WTC11 (cell line): ENCODE data around the gene ZNF362.

Experiments
- ATF1 ChIP-seq: sonication (generic); formaldehyde crosslinking; IDR thresholded peaks from 2 replicates; pipeline ENCODE4 v1.8.1; 2023; ENCODE audit warnings: mild to moderate bottlenecking, moderate library complexity, missing genetic modification reagents
- ESRRA ChIP-seq: sonication (generic); formaldehyde crosslinking; IDR thresholded peaks from 2 replicates; pipeline ENCODE4 v1.8.1; 2022; ENCODE audit warnings: mild to moderate bottlenecking, missing genetic modification reagents, borderline replicate concordance
- HMGXB4 ChIP-seq: sonication (generic); formaldehyde crosslinking; IDR thresholded peaks from 2 replicates; pipeline ENCODE4 v1.8.1; 2023; ENCODE audit warnings: mild to moderate bottlenecking, moderate library complexity, missing genetic modification reagents
- KAT7 ChIP-seq: sonication (generic); formaldehyde crosslinking; IDR thresholded peaks from 2 replicates; pipeline ENCODE4 v1.8.1; 2023; ENCODE audit warnings: missing genetic modification reagents, mild to moderate bottlenecking, borderline replicate concordance
- NFYB ChIP-seq: sonication (generic); formaldehyde crosslinking; conservative IDR thresholded peaks from 2 replicates; pipeline ENCODE4 v1.8.0; 2022; ENCODE audit warnings: low read depth, missing genetic modification reagents
- NR2C2 ChIP-seq: sonication (generic); formaldehyde crosslinking; IDR thresholded peaks from 2 replicates; pipeline ENCODE4 v1.8.0; 2022; ENCODE audit warnings: mild to moderate bottlenecking, missing genetic modification reagents
- TF ChIP-seq, protein P1 (sequence below): fragments of 200-600 bp; IDR thresholded peaks from 2 replicates; pipeline ENCODE4 v1.8.0; 2022; ENCODE audit warnings: antibody characterized with exemption
- TF ChIP-seq, protein P2 (sequence below): fragments of 250-450 bp; sonication (Bioruptor Pico); IDR thresholded peaks from 2 replicates; pipeline ENCODE4 v1.9.0; 2021; ENCODE audit warnings: mild to moderate bottlenecking, borderline replicate concordance

GRCh38 chr1:33312413-33312749 is 56.1 kb downstream of the ZNF362 start:
- no peak for TF ChIP-seq KAT7 (CRISPR knock-in tag)
- no peak for TF ChIP-seq ESRRA (CRISPR knock-in tag)
- TF ChIP-seq NFYB (CRISPR knock-in tag): no peak
- TF ChIP-seq NR2C2 (CRISPR knock-in tag): no peak
- TF ChIP-seq, protein P1, sequence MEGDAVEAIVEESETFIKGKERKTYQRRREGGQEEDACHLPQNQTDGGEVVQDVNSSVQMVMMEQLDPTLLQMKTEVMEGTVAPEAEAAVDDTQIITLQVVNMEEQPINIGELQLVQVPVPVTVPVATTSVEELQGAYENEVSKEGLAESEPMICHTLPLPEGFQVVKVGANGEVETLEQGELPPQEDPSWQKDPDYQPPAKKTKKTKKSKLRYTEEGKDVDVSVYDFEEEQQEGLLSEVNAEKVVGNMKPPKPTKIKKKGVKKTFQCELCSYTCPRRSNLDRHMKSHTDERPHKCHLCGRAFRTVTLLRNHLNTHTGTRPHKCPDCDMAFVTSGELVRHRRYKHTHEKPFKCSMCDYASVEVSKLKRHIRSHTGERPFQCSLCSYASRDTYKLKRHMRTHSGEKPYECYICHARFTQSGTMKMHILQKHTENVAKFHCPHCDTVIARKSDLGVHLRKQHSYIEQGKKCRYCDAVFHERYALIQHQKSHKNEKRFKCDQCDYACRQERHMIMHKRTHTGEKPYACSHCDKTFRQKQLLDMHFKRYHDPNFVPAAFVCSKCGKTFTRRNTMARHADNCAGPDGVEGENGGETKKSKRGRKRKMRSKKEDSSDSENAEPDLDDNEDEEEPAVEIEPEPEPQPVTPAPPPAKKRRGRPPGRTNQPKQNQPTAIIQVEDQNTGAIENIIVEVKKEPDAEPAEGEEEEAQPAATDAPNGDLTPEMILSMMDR: no peak
- no peak for TF ChIP-seq ATF1
- TF ChIP-seq, protein P2, sequence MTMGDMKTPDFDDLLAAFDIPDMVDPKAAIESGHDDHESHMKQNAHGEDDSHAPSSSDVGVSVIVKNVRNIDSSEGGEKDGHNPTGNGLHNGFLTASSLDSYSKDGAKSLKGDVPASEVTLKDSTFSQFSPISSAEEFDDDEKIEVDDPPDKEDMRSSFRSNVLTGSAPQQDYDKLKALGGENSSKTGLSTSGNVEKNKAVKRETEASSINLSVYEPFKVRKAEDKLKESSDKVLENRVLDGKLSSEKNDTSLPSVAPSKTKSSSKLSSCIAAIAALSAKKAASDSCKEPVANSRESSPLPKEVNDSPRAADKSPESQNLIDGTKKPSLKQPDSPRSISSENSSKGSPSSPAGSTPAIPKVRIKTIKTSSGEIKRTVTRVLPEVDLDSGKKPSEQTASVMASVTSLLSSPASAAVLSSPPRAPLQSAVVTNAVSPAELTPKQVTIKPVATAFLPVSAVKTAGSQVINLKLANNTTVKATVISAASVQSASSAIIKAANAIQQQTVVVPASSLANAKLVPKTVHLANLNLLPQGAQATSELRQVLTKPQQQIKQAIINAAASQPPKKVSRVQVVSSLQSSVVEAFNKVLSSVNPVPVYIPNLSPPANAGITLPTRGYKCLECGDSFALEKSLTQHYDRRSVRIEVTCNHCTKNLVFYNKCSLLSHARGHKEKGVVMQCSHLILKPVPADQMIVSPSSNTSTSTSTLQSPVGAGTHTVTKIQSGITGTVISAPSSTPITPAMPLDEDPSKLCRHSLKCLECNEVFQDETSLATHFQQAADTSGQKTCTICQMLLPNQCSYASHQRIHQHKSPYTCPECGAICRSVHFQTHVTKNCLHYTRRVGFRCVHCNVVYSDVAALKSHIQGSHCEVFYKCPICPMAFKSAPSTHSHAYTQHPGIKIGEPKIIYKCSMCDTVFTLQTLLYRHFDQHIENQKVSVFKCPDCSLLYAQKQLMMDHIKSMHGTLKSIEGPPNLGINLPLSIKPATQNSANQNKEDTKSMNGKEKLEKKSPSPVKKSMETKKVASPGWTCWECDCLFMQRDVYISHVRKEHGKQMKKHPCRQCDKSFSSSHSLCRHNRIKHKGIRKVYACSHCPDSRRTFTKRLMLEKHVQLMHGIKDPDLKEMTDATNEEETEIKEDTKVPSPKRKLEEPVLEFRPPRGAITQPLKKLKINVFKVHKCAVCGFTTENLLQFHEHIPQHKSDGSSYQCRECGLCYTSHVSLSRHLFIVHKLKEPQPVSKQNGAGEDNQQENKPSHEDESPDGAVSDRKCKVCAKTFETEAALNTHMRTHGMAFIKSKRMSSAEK (CRISPR knock-in tag): no peak
- TF ChIP-seq HMGXB4 (CRISPR knock-in tag): no peak
